A172 (cell line): ENCODE results near the gene OSGIN1. TPM values are rescaled to one million over a fixed set of nuclear protein-coding genes. Genes with fewer than 3 reads are reported as not detected.

Source experiments
- DNase-seq: peaks from one replicate; pipeline ENCODE4 v3.0.0-alpha.2; 2015; ENCODE audit warnings: low spot score
- total RNA-seq: library from RNA; depleted of rRNA; stranded (reverse); fragments of >200 nt; shearing (Covaris generic); gene quantifications from 2 replicates; pipeline ENCODE4 v1.2.3, GENCODE V29; 2014; rRNA removed

The OSGIN1 gene
- total RNA-seq: 6.2 and 10.6 TPM in 2 replicates

DNA sequence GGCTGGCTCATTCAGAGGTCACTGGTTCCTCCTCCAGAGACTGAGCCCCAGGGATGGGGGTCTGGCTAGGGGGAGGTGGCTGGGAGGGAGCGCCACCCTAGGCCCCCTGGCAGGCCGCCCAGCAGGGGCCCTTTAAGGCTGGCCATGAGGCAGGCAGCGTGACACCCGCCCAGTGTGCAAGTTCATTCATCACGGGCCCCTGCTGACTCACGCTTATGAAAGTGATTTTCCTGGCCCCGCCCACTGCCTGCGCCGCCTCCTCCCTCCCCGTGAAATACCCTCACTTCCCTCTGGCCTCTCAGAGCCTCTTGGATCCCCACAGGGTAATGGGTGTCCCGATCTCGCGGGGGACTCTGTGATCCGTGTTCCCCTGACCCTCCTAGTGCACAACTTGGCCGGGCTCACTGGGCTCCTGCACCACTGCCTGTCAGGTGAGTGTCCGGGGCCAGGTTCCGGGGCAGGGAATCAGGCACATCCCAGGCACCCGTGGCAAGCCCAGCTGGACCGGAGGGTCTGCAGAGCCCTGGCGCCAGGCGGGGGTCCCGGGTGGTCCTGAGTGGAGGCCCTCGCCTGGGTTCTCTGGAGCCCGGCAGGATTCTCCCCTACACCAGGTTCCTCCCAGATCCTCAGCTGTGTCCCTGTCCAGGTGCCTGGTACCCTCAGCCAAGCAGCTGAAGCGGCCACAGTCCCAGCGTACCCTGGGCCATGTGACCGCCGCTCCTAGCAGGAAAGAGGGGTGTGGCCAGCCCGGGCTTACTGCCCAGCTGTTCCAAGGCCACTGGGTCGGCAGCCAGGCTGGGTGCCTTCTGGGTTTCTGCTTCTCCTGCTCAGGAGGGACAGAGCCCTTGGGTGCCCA is at the start of gene OSGIN1:
OSGIN1 (plus strand) TSS at position 301 of the 856 bp plus-strand sequence. CDS start 4,432 bp downstream, outside the sequence.
- peak; percentile 97 for DNase-seq

DNA sequence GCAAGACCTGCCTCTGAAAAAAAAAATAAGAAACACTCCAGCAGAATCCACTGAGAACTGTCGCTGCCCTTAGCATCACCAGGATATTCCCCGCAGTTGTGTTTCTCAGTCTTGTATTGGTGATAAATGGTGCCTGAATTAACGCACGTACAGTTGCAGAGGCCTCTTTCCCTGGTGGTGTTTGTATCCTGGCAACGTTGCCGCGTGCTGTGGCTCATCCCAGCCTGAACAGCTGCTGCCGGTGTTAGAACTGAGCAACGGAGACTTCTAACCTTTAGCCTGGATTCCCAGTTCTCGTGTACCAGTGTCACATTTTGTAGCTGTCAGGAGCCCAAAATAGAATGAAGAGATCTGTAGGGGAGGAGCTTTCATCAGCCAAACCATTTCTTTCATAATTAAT is 49.3 kb upstream of the OSGIN1 start:
- no peak for DNase-seq

GRCh38 chr16:83906683-83907082 is 46.4 kb upstream of the OSGIN1 start:
- DNase-seq: no peak

GRCh38 chr16:83907111-83907510 is 45.9 kb upstream of the OSGIN1 start:
- DNase-seq: no peak

- no peak for DNase-seq
These were observed 45.3 kb upstream of the OSGIN1 start for GRCh38 chr16:83907631-83908250.

DNA sequence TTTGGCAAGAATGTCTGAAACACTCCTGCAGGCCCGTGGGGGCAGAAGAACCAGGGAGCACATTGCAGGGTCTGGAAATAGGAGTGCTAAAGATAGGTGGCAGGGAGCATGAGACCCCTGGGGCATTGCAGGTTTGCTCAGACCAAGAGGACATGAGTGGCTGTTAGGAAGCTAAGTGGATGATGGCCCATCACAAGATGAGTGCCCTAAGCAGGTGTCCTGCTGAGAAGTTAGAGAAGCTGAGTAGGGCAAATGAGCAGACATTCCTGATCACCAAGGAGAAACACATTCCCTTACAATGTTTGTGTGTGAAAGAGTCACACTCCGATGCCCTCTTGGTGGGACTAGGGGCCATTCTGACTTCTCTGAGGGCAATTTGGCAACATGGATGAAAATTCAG is 44.2 kb upstream of the OSGIN1 start:
- DNase-seq: no peak

DNA sequence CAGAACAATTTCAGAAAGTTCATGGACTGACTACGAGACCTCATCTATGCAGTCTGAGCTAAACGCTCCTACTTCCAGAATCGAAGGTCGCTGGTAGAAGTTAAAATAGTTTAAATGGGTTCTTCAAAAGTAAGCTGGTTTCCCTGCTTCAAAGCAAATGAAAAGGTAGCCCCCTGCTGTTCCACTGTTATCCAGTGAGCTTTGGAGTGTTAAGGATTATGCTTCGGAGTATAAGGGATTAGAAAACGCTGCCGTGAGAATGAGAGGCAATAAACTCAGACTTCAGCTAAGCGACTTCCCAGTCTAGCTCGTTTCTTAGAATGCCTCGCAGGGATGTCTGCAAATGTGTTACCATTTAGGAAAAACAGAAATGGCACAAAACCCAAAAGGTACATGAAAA is 41.8 kb upstream of the OSGIN1 start:
- no peak for DNase-seq

GRCh38 chr16:83912519-83913244 is 40.4 kb upstream of the OSGIN1 start:
- DNase-seq: peak; percentile 34

- DNase-seq: peak; percentile 28
These were observed 39.8 kb upstream of the OSGIN1 start for GRCh38 chr16:83913245-83913633.

DNA sequence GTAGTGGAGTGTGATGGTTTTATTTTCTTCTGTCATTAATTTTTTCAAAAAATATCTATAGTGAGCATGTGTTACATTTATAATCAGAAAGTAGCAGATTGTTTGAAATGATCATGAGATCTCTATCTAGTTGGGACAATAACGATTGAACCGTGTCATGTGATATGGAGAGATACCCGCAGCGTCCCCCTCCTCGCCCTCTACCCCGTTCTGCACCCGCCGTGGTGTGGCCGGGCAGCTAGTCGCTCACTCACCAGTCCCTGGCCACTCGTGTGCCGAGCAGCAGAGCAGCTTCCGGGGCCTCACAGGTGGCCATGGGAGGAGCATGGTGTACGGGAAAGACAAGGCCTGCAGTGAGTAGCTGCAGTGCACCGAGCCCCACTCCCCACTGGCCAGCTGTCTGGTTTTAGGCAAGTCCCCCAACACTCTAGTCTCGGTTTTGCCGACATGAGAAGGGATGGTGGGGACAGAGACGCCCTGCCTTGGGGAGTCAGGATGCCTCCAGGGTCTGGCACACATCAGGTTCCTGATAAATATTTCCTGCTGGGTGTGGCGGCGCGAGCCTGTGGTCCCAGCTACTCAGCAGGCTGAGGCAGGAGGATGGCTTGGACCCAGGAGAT is 38.8 kb upstream of the OSGIN1 start:
- DNase-seq: no peak

GRCh38 chr16:83915081-83915480 is 38.0 kb upstream of the OSGIN1 start:
- DNase-seq: no peak

- DNase-seq: no peak
These were observed 37.5 kb upstream of the OSGIN1 start for GRCh38 chr16:83915491-83915890.

GRCh38 chr16:83917152-83918120 is 35.6 kb upstream of the OSGIN1 start:
- no peak for DNase-seq

- no peak for DNase-seq
These were observed 32.0 kb upstream of the OSGIN1 start for GRCh38 chr16:83920894-83921491.

- no peak for DNase-seq
These were observed 29.3 kb upstream of the OSGIN1 start for GRCh38 chr16:83923581-83924365.

DNA sequence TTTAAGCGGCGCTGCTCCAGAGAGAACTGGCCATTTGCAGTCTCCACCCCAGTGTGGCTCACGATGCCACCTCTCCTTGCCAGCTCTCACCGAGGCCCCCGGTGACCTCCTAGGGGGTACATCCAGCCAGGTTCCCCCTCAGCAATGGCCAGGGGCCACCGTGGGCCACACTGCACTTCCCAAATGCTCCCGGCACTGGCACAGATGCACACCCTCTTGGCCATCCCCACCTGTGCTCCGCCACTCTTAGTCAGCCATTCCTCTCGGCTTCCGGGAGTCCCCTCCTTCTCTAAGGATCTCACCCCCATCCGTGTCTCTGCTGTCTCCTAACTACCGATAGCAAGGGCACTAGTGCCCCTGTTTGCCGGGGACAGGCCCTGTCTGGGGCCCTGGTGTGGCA is 28.4 kb upstream of the OSGIN1 start:
- DNase-seq: no peak

GRCh38 chr16:83925095-83925905 is 27.7 kb upstream of the OSGIN1 start:
- DNase-seq: no peak

DNA sequence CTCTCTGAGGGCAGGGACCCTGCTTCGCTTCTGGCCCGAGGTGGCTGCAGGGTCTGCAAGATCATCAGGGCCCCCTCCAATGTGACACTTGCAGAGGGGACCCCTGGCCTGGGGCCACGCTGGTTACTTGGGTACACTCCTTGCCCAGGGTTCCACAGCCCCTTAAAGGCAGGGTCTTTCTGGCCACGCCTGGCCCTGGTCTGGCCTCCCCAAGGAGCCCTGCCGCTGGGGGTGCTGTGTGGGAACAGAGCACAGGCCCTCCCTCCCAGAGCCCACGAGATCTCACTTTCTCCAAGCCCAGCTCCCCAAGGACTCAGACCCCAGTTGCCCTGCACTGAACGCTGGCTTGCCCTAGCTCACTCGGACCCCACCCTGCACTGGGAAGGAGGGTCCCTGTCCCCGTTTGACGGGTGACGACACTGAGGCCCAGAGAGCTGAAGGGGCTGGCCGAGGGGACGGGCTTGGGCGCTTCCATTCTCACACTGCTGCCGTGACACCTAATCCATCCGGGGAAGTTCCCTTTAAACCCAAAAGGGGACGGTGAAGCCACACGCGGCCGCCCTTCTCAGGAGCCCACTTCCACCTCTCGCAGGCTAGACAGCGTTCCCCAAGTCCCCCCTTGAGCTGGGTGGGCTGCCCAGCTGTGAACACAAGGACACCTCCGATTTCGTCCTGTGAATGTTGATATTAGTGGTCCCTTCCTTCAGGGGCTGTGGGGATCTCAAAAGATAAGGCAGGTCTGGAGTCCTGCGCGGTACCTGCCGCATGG is 26.9 kb upstream of the OSGIN1 start:
- no peak for DNase-seq
